ENCODE results near the gene SORCS3.

- TF ChIP-seq, protein P1, sequence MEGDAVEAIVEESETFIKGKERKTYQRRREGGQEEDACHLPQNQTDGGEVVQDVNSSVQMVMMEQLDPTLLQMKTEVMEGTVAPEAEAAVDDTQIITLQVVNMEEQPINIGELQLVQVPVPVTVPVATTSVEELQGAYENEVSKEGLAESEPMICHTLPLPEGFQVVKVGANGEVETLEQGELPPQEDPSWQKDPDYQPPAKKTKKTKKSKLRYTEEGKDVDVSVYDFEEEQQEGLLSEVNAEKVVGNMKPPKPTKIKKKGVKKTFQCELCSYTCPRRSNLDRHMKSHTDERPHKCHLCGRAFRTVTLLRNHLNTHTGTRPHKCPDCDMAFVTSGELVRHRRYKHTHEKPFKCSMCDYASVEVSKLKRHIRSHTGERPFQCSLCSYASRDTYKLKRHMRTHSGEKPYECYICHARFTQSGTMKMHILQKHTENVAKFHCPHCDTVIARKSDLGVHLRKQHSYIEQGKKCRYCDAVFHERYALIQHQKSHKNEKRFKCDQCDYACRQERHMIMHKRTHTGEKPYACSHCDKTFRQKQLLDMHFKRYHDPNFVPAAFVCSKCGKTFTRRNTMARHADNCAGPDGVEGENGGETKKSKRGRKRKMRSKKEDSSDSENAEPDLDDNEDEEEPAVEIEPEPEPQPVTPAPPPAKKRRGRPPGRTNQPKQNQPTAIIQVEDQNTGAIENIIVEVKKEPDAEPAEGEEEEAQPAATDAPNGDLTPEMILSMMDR (IDR thresholded peaks at IDR 0.05; ENCODE audit: insufficient read depth, low read length), result no peak
- TF ChIP-seq REST (IDR thresholded peaks at IDR 0.05; ENCODE audit: insufficient replicate concordance, low read depth), result no peak
- no peak for TF ChIP-seq POLR2AphosphoS5 (IDR thresholded peaks at IDR 0.05; ENCODE audit: low read depth)
Observed at GRCh38 chr10:105085980-105086379, 444.9 kb downstream of the SORCS3 start.

Measured in HL-60 (cell line).